ENCODE measurements around the gene CPB2.

The CPB2 gene

GRCh38 chr13:46012404-46012803 lies 92.4 kb downstream of the CPB2 start:
- H4K20me1 ChIP-seq: no peaks in the 10 kb centered on the region
- no peaks in the 10 kb centered on the region for H3K9me3 ChIP-seq
- no peak overlapping the region for H3K9ac ChIP-seq
- H3K4me3 ChIP-seq: no peak overlapping the region
- H3K4me2 ChIP-seq: no peak overlapping the region
- no peak for TF ChIP-seq Cebpa-rat (IDR thresholded peaks at IDR 0.05)
- no peaks in the 10 kb centered on the region for H3K27me3 ChIP-seq
- no peak overlapping the region for H3K27ac ChIP-seq
- H3K4me1 ChIP-seq: no peaks in the 10 kb centered on the region
- peaks cover 48% of the 10 kb centered on the region for H3K36me3 ChIP-seq

GRCh38 chr13:46010148-46010547 lies 94.7 kb downstream of the CPB2 start:
- no peaks in the 10 kb centered on the region for H3K4me1 ChIP-seq

GRCh38 chr13:46008631-46009030 lies 96.2 kb downstream of the CPB2 start:
- Histone ChIP-seq H3K4me1 (no peaks in the 10 kb centered on the region), H4K20me1 (no peaks in the 10 kb centered on the region), H3K4me3 (no peak overlapping the region), H3K9me3 (no peaks in the 10 kb centered on the region), H3K27ac (no peak overlapping the region), H3K36me3 (peaks cover 50% of the 10 kb centered on the region), H3K27me3 (no peaks in the 10 kb centered on the region), H3K9ac (no peak overlapping the region), H3K4me2 (no peak overlapping the region)
- no peak for TF ChIP-seq Cebpa-rat (IDR thresholded peaks at IDR 0.05)

More at GRCh38 chr13:46010148-46010547, 94.7 kb downstream of the CPB2 start:
- Histone ChIP-seq H3K27me3 (no peaks in the 10 kb centered on the region), H3K9ac (no peak overlapping the region), H3K4me2 (no peak overlapping the region), H3K27ac (no peak overlapping the region), H4K20me1 (no peaks in the 10 kb centered on the region), H3K4me3 (no peak overlapping the region), H3K36me3 (peaks cover 49% of the 10 kb centered on the region), H3K9me3 (no peaks in the 10 kb centered on the region)
- TF ChIP-seq Cebpa-rat (IDR thresholded peaks at IDR 0.05): no peak

- no peak overlapping the region for H3K27ac ChIP-seq
- no peak for TF ChIP-seq Cebpa-rat (IDR thresholded peaks at IDR 0.05)
- no peaks in the 10 kb centered on the region for H3K27me3 ChIP-seq
- no peak overlapping the region for H3K4me3 ChIP-seq
- H3K4me2 ChIP-seq: no peak overlapping the region
- H3K4me1 ChIP-seq: no peaks in the 10 kb centered on the region
- H3K9ac ChIP-seq: no peak overlapping the region
- no peaks in the 10 kb centered on the region for H3K9me3 ChIP-seq
- no peaks in the 10 kb centered on the region for H4K20me1 ChIP-seq
- H3K36me3 ChIP-seq: peaks cover 52% of the 10 kb centered on the region
Measured at GRCh38 chr13:46006688-46007452, 98.0 kb downstream of the CPB2 start.

- Histone ChIP-seq H4K20me1 (no peaks in the 10 kb centered on the region), H3K36me3 (peaks cover 69% of the 10 kb centered on the region), H3K27ac (no peak overlapping the region), H3K27me3 (no peaks in the 10 kb centered on the region), H3K4me2 (no peak overlapping the region), H3K4me3 (no peak overlapping the region), H3K9me3 (no peaks in the 10 kb centered on the region), H3K4me1 (no peaks in the 10 kb centered on the region), H3K9ac (no peak overlapping the region)
- TF ChIP-seq Cebpa-rat (IDR thresholded peaks at IDR 0.05): no peak
Measured at GRCh38 chr13:46004491-46004890, 100.3 kb downstream of the CPB2 start.
